ENCODE results near the gene ERCC6. TPM values are rescaled to one million over a fixed set of nuclear protein-coding genes. Genes with fewer than 3 reads are reported as not detected.

Gene ERCC6
- total RNA-seq, 1 donor from 2014 or later, result 30.2 TPM

- Mint-ChIP-seq H3K27ac (no peak overlapping the region), H3K27me3 (no peaks in the 10 kb centered on the region), H3K9me3 (ENCODE audit: low read depth) (no peaks in the 10 kb centered on the region), H3K36me3 (ENCODE audit: insufficient read depth) (peaks cover 8% of the 10 kb centered on the region), H3K4me1 (ENCODE audit: low read depth) (peaks cover 3% of the 10 kb centered on the region), H3K4me3 (ENCODE audit: low read depth) (no peak overlapping the region)
- no peak for TF ChIP-seq CTCF (IDR thresholded peaks at IDR 0.05; ENCODE audit: unreplicated experiment)
- no peak for DNase-seq (ENCODE audit: low spot score, unreplicated experiment)
Observed at GRCh38 chr10:49499305-49499851, 39.5 kb downstream of the ERCC6 start.

DNA sequence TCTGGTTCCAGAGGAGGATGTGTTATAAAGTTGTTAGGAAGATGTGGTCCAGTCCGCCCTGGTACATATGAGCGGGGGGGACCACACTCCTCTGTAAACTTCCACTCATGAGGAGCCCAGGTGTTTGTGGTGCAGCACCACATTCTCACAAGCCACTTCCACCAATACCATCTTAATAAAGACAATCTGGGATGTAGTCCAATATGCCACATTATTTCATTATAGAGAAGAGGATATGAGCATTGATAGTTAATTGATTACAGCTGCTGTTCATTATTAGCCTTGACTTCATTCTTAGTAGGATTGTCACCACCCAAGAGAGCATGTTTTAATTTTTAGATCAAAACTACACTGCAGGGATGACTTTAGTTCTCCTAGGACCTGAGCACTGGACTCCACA, 40.5 kb downstream of the ERCC6 start:
- no peak for DNase-seq (ENCODE audit: low spot score, unreplicated experiment)
- Mint-ChIP-seq H3K4me1 (ENCODE audit: low read depth) (peaks cover 3% of the 10 kb centered on the region), H3K27me3 (no peaks in the 10 kb centered on the region), H3K4me3 (ENCODE audit: low read depth) (no peak overlapping the region), H3K36me3 (ENCODE audit: insufficient read depth) (peaks cover 8% of the 10 kb centered on the region), H3K9me3 (ENCODE audit: low read depth) (no peaks in the 10 kb centered on the region), H3K27ac (no peak overlapping the region)
- TF ChIP-seq CTCF (IDR thresholded peaks at IDR 0.05; ENCODE audit: unreplicated experiment), result no peak

GRCh38 chr10:49497358-49497757, 41.6 kb downstream of the ERCC6 start:
- Mint-ChIP-seq H3K36me3 (ENCODE audit: insufficient read depth) (peaks cover 7% of the 10 kb centered on the region), H3K9me3 (ENCODE audit: low read depth) (no peaks in the 10 kb centered on the region), H3K4me1 (ENCODE audit: low read depth) (no peaks in the 10 kb centered on the region), H3K27ac (no peak overlapping the region), H3K27me3 (no peaks in the 10 kb centered on the region), H3K4me3 (ENCODE audit: low read depth) (no peak overlapping the region)
- no peak for TF ChIP-seq CTCF (IDR thresholded peaks at IDR 0.05; ENCODE audit: unreplicated experiment)
- DNase-seq (ENCODE audit: low spot score, unreplicated experiment), result no peak

DNA sequence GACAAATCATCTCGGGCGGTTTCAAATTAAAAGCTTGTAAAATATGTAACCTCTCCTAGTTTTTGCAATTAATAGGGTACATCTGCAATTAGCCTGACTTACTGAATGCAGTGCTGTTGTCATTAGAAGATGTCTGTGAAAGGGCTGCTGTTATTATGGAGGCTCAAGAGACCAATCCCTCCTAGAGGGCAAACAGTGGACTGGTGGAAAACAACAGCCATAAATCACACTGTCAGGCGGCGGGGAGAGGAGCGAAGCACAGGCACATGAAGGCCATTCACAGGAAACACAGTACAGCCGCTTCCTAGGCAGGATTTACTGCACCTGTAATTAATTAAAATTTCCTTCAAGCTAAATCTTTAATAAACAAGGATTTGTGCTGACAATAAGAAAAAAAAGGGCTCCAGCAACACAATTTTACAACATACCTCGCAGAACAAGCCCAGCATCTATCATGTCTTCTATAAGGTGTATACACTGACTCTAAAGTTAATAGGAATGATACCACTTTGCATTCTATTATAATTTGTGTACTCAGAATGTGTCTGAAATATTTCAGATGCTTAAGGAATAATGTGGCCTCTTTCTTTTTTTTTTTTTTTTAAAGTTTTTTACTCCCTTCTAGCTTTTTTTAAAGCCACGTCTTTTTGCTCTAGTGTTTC, 50.7 kb downstream of the ERCC6 start:
- Mint-ChIP-seq H3K36me3 (ENCODE audit: insufficient read depth) (peaks cover 3% of the 10 kb centered on the region), H3K9me3 (ENCODE audit: low read depth) (no peaks in the 10 kb centered on the region), H3K4me3 (ENCODE audit: low read depth) (no peak overlapping the region), H3K27me3 (no peaks in the 10 kb centered on the region), H3K27ac (no peak overlapping the region), H3K4me1 (ENCODE audit: low read depth) (peaks cover 17% of the 10 kb centered on the region)
- DNase-seq (ENCODE audit: low spot score, unreplicated experiment), result peak; percentile 20
- no peak for TF ChIP-seq CTCF (IDR thresholded peaks at IDR 0.05; ENCODE audit: unreplicated experiment)

DNA sequence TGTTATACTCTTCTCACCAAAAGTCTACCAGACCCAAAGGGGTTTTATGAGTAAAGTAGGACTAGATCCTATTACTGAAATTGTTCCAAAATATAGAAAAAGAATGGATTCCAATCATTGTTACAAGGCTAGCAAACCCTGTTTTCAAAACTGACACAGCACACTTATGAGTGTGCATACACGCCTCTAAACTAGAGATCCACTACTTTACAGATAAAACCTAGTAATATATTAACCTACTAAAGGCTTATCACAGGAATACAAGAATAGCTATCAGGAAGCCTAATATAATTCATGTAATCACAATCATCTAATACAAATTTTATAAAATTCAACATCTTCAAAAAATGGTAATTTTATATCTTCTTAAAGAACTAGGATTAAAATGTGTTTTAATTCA, 52.2 kb downstream of the ERCC6 start:
- Mint-ChIP-seq H3K4me3 (ENCODE audit: low read depth) (no peak overlapping the region), H3K9me3 (ENCODE audit: low read depth) (no peaks in the 10 kb centered on the region), H3K27ac (no peak overlapping the region)

More for the DNA sequence above, 52.2 kb downstream of the ERCC6 start:
- no peak for DNase-seq (ENCODE audit: low spot score, unreplicated experiment)
- Mint-ChIP-seq H3K4me1 (ENCODE audit: low read depth) (peaks cover 17% of the 10 kb centered on the region), H3K27me3 (no peaks in the 10 kb centered on the region), H3K36me3 (ENCODE audit: insufficient read depth) (peaks cover 8% of the 10 kb centered on the region)
- no peak for TF ChIP-seq CTCF (IDR thresholded peaks at IDR 0.05; ENCODE audit: unreplicated experiment)
